HUES48 (cell line): ENCODE data around the gene LILRB3.
"Not testable (repeated sequence)": the region's sequence is repeated elsewhere in the genome, so short reads cannot be mapped to it uniquely, and the experiment has no call there.

Experiments used
- H3K27ac ChIP-seq: one replicate; pipeline ENCODE4 v1.7.0; 2013; ENCODE audit warnings: low read depth, low read length, inconsistent platforms
- H3K27me3 ChIP-seq: 2 replicates; pipeline ENCODE4 v1.6.1; 2013; ENCODE audit warnings: mild to moderate bottlenecking, low read length; ENCODE audit not compliant: control insufficient read depth, insufficient read depth
- H3K36me3 ChIP-seq: 2 replicates; pipeline ENCODE4 v1.6.1; 2013; ENCODE audit warnings: low read length; ENCODE audit not compliant: control insufficient read depth, insufficient read depth
- H3K4me1 ChIP-seq: 2 replicates; pipeline ENCODE4 v1.6.1; 2013; ENCODE audit warnings: mild to moderate bottlenecking, low read length; ENCODE audit not compliant: control insufficient read depth, insufficient read depth
- H3K4me3 ChIP-seq: 2 replicates; pipeline ENCODE4 v1.5.1; 2013; ENCODE audit warnings: mild to moderate bottlenecking, low read depth, low read length
- H3K9ac ChIP-seq: 2 replicates; pipeline ENCODE4 v1.6.1; 2013; ENCODE audit warnings: mild to moderate bottlenecking, low read depth, low read length, moderate library complexity
- H3K9me3 ChIP-seq: 2 replicates; pipeline ENCODE4 v1.6.1; 2013; ENCODE audit warnings: low read length; ENCODE audit not compliant: control insufficient read depth, insufficient read depth

The LILRB3 gene

GRCh38 chr19:54209058-54209810 lies 13.6 kb downstream of the LILRB3 start:
- Histone ChIP-seq H3K36me3 (peaks cover 44% of the 10 kb centered on the region), H3K4me1 (peaks cover 12% of the 10 kb centered on the region; the same call in 1 of the 2 replicates), H3K9me3 (no peaks in the 10 kb centered on the region), H3K27ac (peak overlapping the region; percentile 72), H3K9ac (no peak overlapping the region), H3K27me3 (no peaks in the 10 kb centered on the region), H3K4me3 (no peak overlapping the region)

GRCh38 chr19:54208784-54209057 lies 14.1 kb downstream of the LILRB3 start:
- peak overlapping the region; percentile 72 for H3K27ac ChIP-seq
- no peaks in the 10 kb centered on the region for H3K27me3 ChIP-seq
- H3K4me3 ChIP-seq, result no peak overlapping the region
- peaks cover 49% of the 10 kb centered on the region for H3K36me3 ChIP-seq
- no peak overlapping the region for H3K9ac ChIP-seq
- H3K9me3 ChIP-seq, result no peaks in the 10 kb centered on the region
- H3K4me1 ChIP-seq, result peaks cover 13% of the 10 kb centered on the region; the same call in 1 of the 2 replicates

- peak overlapping the region; percentile 0; the same call in 1 of the 2 replicates for H3K9ac ChIP-seq
- peaks cover 16% of the 10 kb centered on the region for H3K4me1 ChIP-seq
- H3K9me3 ChIP-seq, result no peaks in the 10 kb centered on the region
- H3K27ac ChIP-seq, result peak overlapping the region; percentile 72
- H3K4me3 ChIP-seq, result no peak overlapping the region
- H3K27me3 ChIP-seq, result no peaks in the 10 kb centered on the region
- H3K36me3 ChIP-seq, result peaks cover 55% of the 10 kb centered on the region
Measured at GRCh38 chr19:54207983-54208783, 14.6 kb downstream of the LILRB3 start.

- Histone ChIP-seq H3K36me3 (peaks cover 60% of the 10 kb centered on the region), H3K27ac (peak overlapping the region; percentile 72), H3K4me3 (no peak overlapping the region), H3K27me3 (no peaks in the 10 kb centered on the region), H3K9me3 (no peaks in the 10 kb centered on the region), H3K4me1 (peaks cover 22% of the 10 kb centered on the region), H3K9ac (peak overlapping the region; percentile 0; the same call in 1 of the 2 replicates)
Measured at GRCh38 chr19:54207676-54207982, 15.2 kb downstream of the LILRB3 start.

- not testable (repeated sequence) for H3K27me3 ChIP-seq, H3K4me3 ChIP-seq, H3K9me3 ChIP-seq, H3K27ac ChIP-seq, H3K9ac ChIP-seq
- Histone ChIP-seq H3K36me3 (peaks cover 65% of the 10 kb centered on the region), H3K4me1 (peaks cover 26% of the 10 kb centered on the region)
Measured at GRCh38 chr19:54207193-54207592, 15.6 kb downstream of the LILRB3 start.

- peak overlapping the region; percentile 16 for H3K27ac ChIP-seq
- H3K9ac ChIP-seq, result no peak overlapping the region
- no peaks in the 10 kb centered on the region for H3K27me3 ChIP-seq
- no peaks in the 10 kb centered on the region for H3K9me3 ChIP-seq
- peaks cover 69% of the 10 kb centered on the region for H3K36me3 ChIP-seq
- H3K4me3 ChIP-seq, result no peak overlapping the region
- H3K4me1 ChIP-seq, result peaks cover 28% of the 10 kb centered on the region
Measured at GRCh38 chr19:54206831-54207177, 16.0 kb downstream of the LILRB3 start.

- H3K9me3 ChIP-seq, result no peaks in the 10 kb centered on the region
- H3K4me3 ChIP-seq, result no peak overlapping the region
- H3K9ac ChIP-seq, result no peak overlapping the region
- H3K36me3 ChIP-seq, result peaks cover 74% of the 10 kb centered on the region
- peaks cover 28% of the 10 kb centered on the region for H3K4me1 ChIP-seq
- no peaks in the 10 kb centered on the region for H3K27me3 ChIP-seq
- peak overlapping the region; percentile 16 for H3K27ac ChIP-seq
Measured at GRCh38 chr19:54206030-54206830, 16.6 kb downstream of the LILRB3 start.

GRCh38 chr19:54204767-54205468 lies 17.9 kb downstream of the LILRB3 start:
- Histone ChIP-seq H3K27ac (peak overlapping the region; percentile 39), H3K4me1 (peaks cover 28% of the 10 kb centered on the region), H3K9me3 (no peaks in the 10 kb centered on the region), H3K4me3 (no peak overlapping the region; the same call in 1 of the 2 replicates), H3K27me3 (no peaks in the 10 kb centered on the region), H3K9ac (peak overlapping the region; percentile 30), H3K36me3 (peaks cover 73% of the 10 kb centered on the region)

- peak overlapping the region; percentile 99 for H3K9ac ChIP-seq
- peaks cover 73% of the 10 kb centered on the region for H3K36me3 ChIP-seq
- no peaks in the 10 kb centered on the region for H3K9me3 ChIP-seq
- peaks cover 28% of the 10 kb centered on the region for H3K4me1 ChIP-seq
- H3K27me3 ChIP-seq, result no peaks in the 10 kb centered on the region
- H3K27ac ChIP-seq, result peak overlapping the region; percentile 54
- H3K4me3 ChIP-seq, result peak overlapping the region; percentile 89
Measured at GRCh38 chr19:54203151-54203611, 19.6 kb downstream of the LILRB3 start.

GRCh38 chr19:54201980-54202379 lies 20.8 kb downstream of the LILRB3 start:
- Histone ChIP-seq H3K27ac (peak overlapping the region; percentile 95), H3K9me3 (no peaks in the 10 kb centered on the region), H3K4me3 (peak overlapping the region; percentile 89), H3K9ac (peak overlapping the region; percentile 99), H3K36me3 (peaks cover 66% of the 10 kb centered on the region), H3K27me3 (no peaks in the 10 kb centered on the region), H3K4me1 (peaks cover 28% of the 10 kb centered on the region)
